Activated naive CD8-positive, alpha-beta T cell treated with anti-CD3 and anti-CD28 coated beads, Interleukin-2, amount 10 ng/mL, durations not matched to agents 7 days and 5 days (primary cell): Measurements from ENCODE around the gene EFCAB6. TPM values are rescaled to one million over a fixed set of nuclear protein-coding genes. Genes with fewer than 3 reads are reported as not detected.

Experiments
- ATAC-seq: fragments of 150-1000 bp; cut with Tn5 transposase; one replicate; pipeline ENCODE4 v1.10.0; 2021; ENCODE audit warnings: low read depth, moderate library complexity
- POLR2A ChIA-PET: fragments of 350-600 bp; sonication (Branson Sonifier 250); formaldehyde crosslinking; loops from one replicate; lab custom pipeline; 2021; ENCODE audit warnings: antibody characterized with exemption; lab: Charles Lee
- DNase-seq: peaks from one replicate; pipeline ENCODE4 v3.0.0; 2021
- H3K27ac Mint-ChIP-seq: one replicate; pipeline ENCODE4 v1.8.0; 2022; ENCODE audit warnings: mild to moderate bottlenecking, mixed read lengths
- H3K27me3 Mint-ChIP-seq: one replicate; pipeline ENCODE4 v1.8.0; 2022; ENCODE audit warnings: mild to moderate bottlenecking, moderate library complexity, mixed read lengths
- H3K36me3 Mint-ChIP-seq: one replicate; pipeline ENCODE4 v1.8.0; 2021; ENCODE audit warnings: mild to moderate bottlenecking, mixed read lengths
- H3K4me1 Mint-ChIP-seq: one replicate; pipeline ENCODE4 v1.8.0; 2021; ENCODE audit warnings: mixed read lengths
- H3K4me3 Mint-ChIP-seq: one replicate; pipeline ENCODE4 v1.8.0; 2022; ENCODE audit warnings: mild to moderate bottlenecking, moderate library complexity, mixed read lengths
- H3K9me3 Mint-ChIP-seq: one replicate; pipeline ENCODE4 v1.8.0; 2021; ENCODE audit warnings: mixed read lengths
- total RNA-seq, 2 experiments: library from RNA; stranded (reverse); gene quantifications; one replicate each; pipeline ENCODE4 v1.2.3, GENCODE V29; 2021

EFCAB6 gene
- total RNA-seq, 2 experiments from 2014 or later: 0.19 to 0.37 TPM

DNA sequence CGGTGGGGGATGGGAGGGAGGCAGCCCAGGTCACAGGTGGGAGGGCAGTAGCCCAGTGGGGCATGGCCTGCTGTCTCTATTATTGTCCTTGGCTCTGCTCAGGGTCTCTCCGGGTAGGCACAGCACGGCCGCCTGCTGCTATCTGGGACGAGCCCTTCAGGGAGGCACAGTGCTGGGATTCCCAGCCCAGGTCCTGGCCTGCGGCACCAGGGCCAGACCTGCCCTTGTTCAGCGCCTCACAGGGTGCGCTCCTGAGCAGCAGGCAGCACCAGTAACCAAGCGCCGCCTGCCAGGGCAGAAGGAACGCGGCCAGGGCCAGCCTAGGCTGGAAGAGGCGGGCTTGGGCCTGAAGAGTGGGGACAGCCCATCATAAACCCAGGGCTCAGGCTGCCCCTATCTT is 249.3 kb downstream of the EFCAB6 start:
- DNase-seq (no peak), ATAC-seq (no peak)
- Mint-ChIP-seq H3K9me3 (no peaks in the 10 kb centered on the region), H3K4me3 (no peak overlapping the region), H3K27ac (no peak overlapping the region), H3K36me3 (no peaks in the 10 kb centered on the region), H3K27me3 (no peaks in the 10 kb centered on the region), H3K4me1 (no peaks in the 10 kb centered on the region)
- POLR2A ChIA-PET: no interaction called here

DNA sequence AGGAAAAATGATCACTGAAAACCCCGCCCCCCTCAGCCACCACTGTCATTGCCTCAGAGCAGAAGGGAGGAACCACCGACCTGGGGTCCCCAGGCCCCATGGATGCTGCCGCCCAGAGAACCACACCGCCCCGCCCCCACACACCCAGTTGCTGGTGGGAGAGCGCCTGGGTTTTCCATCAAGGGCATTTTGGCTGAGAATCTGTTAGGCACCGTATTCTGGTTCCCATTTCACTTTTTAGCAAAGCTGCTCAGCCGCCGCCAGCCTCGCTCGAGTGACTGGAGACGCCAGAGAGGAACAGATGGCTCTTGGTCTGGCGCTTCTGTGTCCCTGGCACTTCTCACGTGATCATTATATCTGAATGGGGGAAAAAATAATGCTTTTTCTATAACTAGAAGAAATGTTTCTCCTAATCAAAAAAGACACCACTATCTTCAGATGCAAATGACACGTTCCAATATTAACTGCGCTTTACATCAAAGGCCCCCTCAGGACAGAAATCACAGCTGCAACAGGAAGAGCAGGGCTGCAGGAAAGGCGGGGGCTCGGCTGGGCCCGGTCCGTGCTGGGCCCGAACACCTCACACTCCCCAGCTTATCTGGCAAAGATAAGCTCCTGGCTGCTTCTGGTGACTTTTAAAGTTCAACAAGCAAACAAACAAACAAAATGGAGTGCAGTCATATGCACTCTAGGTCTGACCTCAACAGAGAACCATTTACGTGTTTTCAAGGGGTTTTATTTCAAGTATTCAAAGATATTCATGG is 250.5 kb downstream of the EFCAB6 start:
- H3K4me1 Mint-ChIP-seq: no peaks in the 10 kb centered on the region
- no peaks in the 10 kb centered on the region for H3K9me3 Mint-ChIP-seq
- no peaks in the 10 kb centered on the region for H3K36me3 Mint-ChIP-seq
- ATAC-seq (no peak), DNase-seq (no peak)
- POLR2A ChIA-PET: no interaction called here
- H3K4me3 Mint-ChIP-seq: no peak overlapping the region
- H3K27me3 Mint-ChIP-seq: no peaks in the 10 kb centered on the region
- H3K27ac Mint-ChIP-seq: no peak overlapping the region

DNA sequence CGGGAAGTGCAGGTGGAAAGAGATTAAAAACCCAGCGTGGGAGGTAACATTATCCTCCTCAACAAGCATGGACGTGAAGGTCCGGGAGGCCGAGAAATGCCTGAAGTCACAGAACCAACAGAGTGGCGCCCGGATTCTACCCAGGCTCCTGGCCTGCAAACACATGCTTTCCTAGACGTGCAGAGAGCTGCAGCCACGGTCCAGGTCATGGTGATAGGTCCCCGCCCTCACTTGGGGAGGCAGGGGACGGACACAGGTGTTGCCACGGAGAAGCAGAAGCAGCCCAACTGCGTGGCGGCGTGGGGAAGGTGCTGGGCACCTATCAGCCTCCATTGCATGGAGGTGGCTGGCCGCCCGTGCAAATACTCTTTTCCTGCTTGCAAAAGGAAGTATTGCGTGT is 251.5 kb downstream of the EFCAB6 start:
- POLR2A ChIA-PET: no interaction called here
- no peaks in the 10 kb centered on the region for H3K27me3 Mint-ChIP-seq
- no peaks in the 10 kb centered on the region for H3K9me3 Mint-ChIP-seq
- H3K27ac Mint-ChIP-seq: no peak overlapping the region
- H3K36me3 Mint-ChIP-seq: no peaks in the 10 kb centered on the region
- no peak overlapping the region for H3K4me3 Mint-ChIP-seq
- DNase-seq: no peak
- no peaks in the 10 kb centered on the region for H3K4me1 Mint-ChIP-seq
- no peak for ATAC-seq

DNA sequence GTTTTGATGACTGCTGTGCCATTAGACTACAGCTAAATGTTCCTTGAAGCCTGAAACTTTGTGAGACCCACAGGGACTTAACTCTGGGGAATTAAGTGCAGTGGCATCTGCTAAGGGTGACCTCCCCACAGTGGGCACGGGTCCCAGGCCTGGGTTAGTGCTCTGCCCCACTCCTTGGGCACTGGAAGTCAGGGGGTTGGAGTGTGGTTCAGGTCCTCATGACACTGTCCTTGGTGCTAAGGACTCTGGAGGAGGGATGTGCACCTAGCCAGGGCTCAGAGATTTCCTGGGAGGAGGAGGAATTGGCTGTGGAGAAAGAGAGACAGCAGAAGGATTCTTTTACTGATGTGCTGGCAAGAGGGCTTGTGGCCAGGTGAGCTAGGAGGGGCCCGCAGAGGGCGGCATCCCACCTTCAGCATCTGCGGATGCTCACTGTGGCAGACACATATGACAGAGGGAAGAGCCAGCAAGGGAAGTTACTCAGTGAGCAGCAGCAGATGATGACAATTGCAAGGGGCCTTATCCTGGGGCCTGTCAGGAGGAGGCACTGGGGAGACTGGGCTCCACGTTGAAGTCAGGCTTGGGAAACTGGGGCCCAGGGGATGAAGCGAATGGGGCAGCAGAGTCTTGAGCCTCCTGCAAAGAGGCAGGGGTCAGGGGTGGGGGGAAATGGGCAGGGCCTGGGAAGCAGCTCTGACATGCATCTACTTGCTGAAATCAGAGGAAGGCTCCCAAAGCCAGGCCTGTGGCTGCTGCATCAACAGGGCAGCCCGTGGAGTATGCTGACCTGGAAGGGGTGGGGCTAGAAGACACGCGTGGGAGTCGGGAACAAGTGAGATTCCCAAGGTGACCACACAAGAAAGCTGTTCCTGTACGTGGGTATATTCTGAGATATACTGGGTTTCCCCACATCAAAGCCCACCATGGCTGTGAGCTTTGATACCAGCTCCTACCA is 256.3 kb downstream of the EFCAB6 start:
- no peak for ATAC-seq
- Mint-ChIP-seq H3K9me3 (no peaks in the 10 kb centered on the region), H3K4me3 (no peak overlapping the region), H3K36me3 (no peaks in the 10 kb centered on the region), H3K27ac (no peak overlapping the region), H3K4me1 (no peaks in the 10 kb centered on the region), H3K27me3 (no peaks in the 10 kb centered on the region)
- POLR2A ChIA-PET: no interaction called here
- DNase-seq: no peak

DNA sequence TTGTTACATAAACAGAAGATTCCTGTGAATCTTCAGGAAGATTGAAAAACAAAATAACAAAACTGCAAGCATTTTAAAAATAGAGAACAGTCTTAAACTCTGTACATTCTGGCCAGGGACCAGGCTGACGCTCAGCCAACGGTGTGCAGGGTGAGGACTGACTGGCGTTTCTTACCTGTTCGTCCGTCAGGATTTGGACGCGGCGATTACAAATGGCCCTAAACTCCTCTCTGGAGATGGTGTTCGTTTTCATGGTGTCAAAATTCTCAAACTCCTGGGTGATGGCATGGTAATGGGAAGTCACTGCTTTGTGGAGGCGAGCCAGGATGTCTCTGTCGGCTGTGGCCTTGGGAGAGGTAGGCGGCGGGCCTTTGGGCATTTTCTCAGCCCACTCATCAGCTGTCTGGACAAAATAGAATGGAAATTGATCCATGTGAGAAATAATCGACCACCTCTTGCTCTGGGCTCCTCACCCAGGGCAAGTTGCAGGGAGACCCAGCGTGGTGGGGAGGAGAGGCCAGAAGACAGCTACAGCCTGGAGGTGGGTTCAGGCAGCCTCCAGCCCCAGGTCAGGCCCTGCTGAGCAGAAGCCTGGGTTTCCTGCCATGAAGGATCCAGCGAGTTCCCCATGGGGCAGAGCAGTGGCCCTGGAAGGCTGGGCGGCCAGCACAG is 257.3 kb downstream of the EFCAB6 start:
- POLR2A ChIA-PET: no interaction called here
- Mint-ChIP-seq H3K27ac (no peak overlapping the region), H3K4me1 (peaks cover 2% of the 10 kb centered on the region), H3K4me3 (no peak overlapping the region), H3K9me3 (no peaks in the 10 kb centered on the region), H3K36me3 (no peaks in the 10 kb centered on the region), H3K27me3 (no peaks in the 10 kb centered on the region)
- no peak for DNase-seq
- no peak for ATAC-seq

DNA sequence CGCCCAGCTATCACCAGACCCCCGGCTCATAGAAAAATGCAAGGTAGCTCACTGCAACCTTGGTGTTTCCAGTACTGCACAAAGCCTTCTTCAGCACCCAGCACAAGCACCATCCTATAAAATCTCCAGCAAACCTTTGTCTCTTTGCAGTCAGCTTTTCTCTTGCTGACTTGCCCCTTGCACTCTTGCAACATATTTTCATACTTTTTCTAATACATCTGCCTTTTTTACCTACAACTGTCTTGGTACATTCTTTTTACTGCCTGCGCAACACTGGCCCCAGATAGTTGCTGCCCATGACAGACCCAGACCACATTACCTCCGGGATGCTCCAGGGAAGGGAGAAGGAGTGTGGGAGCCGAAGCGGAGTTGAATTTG is 257.9 kb downstream of the EFCAB6 start:
- Mint-ChIP-seq H3K9me3 (no peaks in the 10 kb centered on the region), H3K27me3 (no peaks in the 10 kb centered on the region), H3K4me3 (no peak overlapping the region), H3K4me1 (peaks cover 2% of the 10 kb centered on the region), H3K27ac (no peak overlapping the region), H3K36me3 (no peaks in the 10 kb centered on the region)
- POLR2A ChIA-PET: no interaction called here
- no peak for ATAC-seq
- DNase-seq: no peak

DNA sequence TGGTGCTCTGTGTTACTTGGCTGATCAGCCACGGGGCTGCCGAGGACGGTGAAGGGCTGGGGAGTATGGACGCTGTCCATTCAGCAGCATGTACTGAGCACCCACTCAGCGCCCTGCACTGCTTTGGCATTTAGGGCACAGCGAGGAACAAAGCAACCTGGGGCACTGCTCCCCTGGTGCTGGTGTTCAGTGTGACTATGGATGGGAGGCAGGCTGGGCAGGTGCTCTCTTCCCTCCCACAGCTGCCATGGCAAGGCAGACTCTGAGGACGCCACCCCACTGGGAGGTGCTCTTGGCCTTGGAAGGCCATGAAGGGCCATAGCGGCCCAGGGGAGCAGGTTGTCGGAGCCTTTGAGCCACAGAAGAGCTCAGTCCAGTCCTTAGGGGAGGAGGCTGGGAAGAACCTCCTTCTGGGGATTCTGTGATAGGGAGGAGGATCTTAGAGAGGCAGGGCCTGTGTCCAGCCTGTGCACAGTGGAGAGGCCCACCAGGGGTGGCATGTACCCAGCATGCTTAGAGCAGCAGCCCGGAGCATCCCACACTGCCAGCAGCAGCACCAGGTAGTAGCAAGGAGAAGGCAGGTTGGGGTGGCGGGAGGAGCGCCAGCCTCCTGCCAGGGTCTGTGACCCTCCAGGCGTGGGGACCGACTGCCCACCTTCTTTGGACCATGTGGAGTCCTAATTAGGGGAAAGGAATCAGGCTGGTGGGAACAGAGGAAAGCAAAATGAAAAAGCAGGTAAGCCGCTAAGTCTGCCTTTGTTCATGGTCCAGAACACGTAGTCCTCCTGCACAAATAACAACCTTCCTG is 258.4 kb downstream of the EFCAB6 start:
- Mint-ChIP-seq H3K4me3 (no peak overlapping the region), H3K9me3 (no peaks in the 10 kb centered on the region), H3K4me1 (peaks cover 2% of the 10 kb centered on the region), H3K27me3 (no peaks in the 10 kb centered on the region), H3K36me3 (no peaks in the 10 kb centered on the region), H3K27ac (no peak overlapping the region)
- POLR2A ChIA-PET: no interaction called here
- DNase-seq (no peak), ATAC-seq (no peak)

DNA sequence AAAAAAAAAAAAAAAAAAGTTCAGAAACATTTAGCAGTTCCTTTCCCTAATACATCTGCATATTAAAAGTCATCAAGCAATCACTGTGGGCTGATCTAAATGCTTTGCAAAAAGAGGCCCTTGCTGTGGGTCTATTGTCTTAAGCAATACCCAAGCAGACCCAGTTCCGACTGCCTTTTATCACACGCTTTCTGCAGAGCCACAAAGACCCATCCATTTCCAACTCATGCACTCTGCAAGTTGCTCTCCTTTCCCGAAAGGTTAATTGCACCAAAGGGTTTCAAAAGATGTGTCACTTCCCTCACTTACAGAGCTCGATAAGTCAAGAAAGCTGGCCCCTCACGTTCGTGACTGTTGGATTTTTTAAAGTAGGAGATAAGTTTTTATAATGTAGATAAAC is 261.4 kb downstream of the EFCAB6 start:
- no peak overlapping the region for H3K27ac Mint-ChIP-seq

DNA sequence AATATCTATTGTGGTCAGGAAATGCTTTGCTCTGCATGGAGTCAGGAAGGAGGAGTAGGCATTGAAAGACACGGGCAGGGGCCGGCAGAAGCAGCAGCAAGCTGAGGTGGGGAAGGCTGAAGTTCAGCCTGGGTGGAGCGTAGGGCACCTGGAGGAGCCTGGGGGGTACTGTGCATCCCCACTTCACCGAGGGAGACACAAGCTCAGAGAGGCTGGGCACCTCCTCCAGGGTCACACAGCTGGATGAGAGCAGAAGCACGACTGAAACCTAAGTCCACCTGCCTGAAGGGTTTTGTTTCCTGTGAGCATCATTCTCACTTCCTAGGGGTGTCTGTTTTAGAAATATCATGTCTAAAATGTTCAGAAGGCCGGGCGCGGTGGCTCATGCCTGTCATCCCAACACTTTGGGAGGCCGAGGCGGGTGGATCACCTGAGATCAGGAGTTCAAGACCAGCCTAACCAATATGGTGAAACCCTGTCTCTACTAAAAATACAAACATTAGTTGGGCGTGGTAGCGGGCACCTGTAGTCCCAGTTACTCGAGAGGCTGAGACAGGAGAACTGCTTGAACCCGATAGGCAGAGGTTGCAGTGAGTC is 262.0 kb downstream of the EFCAB6 start:
- H3K4me3 Mint-ChIP-seq: no peak overlapping the region
- H3K36me3 Mint-ChIP-seq: no peaks in the 10 kb centered on the region
- peaks cover 2% of the 10 kb centered on the region for H3K4me1 Mint-ChIP-seq
- ATAC-seq (no peak), DNase-seq (no peak)
- H3K27me3 Mint-ChIP-seq: peaks cover 2% of the 10 kb centered on the region
- no peaks in the 10 kb centered on the region for H3K9me3 Mint-ChIP-seq
- no peak overlapping the region for H3K27ac Mint-ChIP-seq
- POLR2A ChIA-PET: no interaction called here

More for the DNA sequence above, 261.4 kb downstream of the EFCAB6 start:
- peaks cover 2% of the 10 kb centered on the region for H3K4me1 Mint-ChIP-seq
- H3K4me3 Mint-ChIP-seq: no peak overlapping the region
- H3K27me3 Mint-ChIP-seq: peaks cover 2% of the 10 kb centered on the region
- DNase-seq (no peak), ATAC-seq (no peak)
- H3K9me3 Mint-ChIP-seq: no peaks in the 10 kb centered on the region
- no peaks in the 10 kb centered on the region for H3K36me3 Mint-ChIP-seq
- POLR2A ChIA-PET: no interaction called here

DNA sequence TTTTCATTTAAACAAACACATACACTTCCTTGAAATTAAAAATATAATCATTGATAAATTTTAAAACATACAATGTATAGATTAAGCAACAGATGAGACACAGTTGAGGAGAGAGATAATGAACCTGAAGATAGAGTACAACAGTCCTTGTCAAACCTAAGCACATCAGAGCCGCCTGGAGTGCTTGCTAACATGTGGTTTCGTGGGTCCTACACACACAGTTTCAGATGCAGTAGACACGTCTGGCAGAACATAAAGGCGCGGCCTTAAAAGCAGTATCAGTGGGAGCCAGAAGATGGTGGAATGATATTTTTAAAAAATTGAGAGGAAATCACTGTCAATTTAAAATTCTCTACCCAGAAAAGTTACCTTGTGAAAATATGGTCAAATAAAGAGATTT is 265.9 kb downstream of the EFCAB6 start:
- ATAC-seq (peak; percentile 42), DNase-seq (no peak)
- Mint-ChIP-seq H3K27ac (no peak overlapping the region), H3K4me1 (peaks cover 2% of the 10 kb centered on the region), H3K27me3 (peaks cover 2% of the 10 kb centered on the region), H3K9me3 (no peaks in the 10 kb centered on the region), H3K4me3 (no peak overlapping the region), H3K36me3 (no peaks in the 10 kb centered on the region)
- POLR2A ChIA-PET: no interaction called here

DNA sequence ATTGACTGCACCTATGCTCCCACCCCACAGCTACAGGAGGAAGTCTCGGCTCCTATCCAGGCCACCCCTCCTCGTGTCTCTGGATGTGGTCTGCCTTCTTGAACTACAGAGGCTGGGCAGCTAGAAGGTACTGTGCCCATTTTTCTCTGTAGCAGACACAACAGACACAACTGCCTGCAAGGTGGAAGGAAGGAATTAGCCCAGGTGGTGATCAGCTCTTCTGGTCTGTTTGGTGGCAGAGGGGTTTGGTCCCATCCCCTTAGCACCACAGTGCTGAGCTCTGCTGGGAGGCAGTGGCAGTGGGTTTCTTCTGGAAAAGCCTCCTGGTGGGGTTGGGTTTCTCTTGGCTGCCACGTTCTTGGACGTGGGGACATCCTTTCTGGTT is 267.8 kb downstream of the EFCAB6 start:
- no peak for ATAC-seq
- Mint-ChIP-seq H3K36me3 (no peaks in the 10 kb centered on the region), H3K9me3 (no peaks in the 10 kb centered on the region), H3K4me1 (no peaks in the 10 kb centered on the region), H3K27me3 (peaks cover 2% of the 10 kb centered on the region), H3K4me3 (no peak overlapping the region), H3K27ac (no peak overlapping the region)
- POLR2A ChIA-PET: no interaction called here
- no peak for DNase-seq

DNA sequence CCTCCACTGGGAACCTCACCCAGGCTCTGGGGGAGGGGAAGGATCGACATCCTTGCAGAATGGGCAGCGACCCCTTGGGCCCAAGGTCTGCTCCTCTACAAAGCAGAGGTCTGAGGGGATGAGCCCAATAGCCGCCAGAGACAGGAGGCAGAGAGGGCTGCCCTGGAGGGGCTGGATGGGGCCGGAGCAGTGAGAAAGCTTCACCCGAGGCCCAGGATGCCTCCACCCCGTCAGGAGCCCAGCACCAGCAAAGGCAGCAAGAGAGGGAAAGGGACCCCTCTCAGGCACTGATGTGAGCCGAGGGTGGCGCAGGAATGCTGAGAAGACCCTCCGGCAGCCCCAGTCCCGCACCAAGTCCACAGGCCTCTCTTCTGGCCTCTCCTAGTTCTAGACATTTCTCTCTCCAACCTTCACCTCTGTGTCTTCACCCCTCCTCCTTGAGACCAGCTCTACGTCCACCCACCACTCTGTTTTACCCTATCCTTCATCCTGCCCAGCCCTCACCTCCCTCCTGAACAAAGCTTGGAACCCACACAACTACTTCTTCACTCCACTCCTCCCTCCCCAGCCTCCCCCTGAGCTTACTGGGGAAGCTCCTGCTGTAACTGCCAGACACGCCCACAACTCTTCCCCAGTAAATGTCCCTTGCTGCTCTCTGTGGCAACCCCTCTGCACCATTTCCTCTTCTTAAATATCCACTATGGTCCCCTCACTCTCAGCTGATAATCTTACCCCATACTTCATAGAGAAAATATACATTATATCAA is 268.4 kb downstream of the EFCAB6 start:
- ATAC-seq (no peak), DNase-seq (no peak)
- H3K4me1 Mint-ChIP-seq: no peaks in the 10 kb centered on the region
- H3K27ac Mint-ChIP-seq: no peak overlapping the region
- no peaks in the 10 kb centered on the region for H3K9me3 Mint-ChIP-seq
- H3K27me3 Mint-ChIP-seq: peaks cover 2% of the 10 kb centered on the region
- H3K4me3 Mint-ChIP-seq: no peak overlapping the region
- POLR2A ChIA-PET: no interaction called here
- no peaks in the 10 kb centered on the region for H3K36me3 Mint-ChIP-seq
